BLaER1 treated with 17β-estradiol and CSF1 and Interleukin-3, amounts not matched to agents 10 nM and 100 nM (cell line): ENCODE results near the gene MANBA.
A peak's percentile ranks its signal among the peaks of the same experiment; 100 is the strongest.
"Not testable (repeated sequence)": the region's sequence is repeated elsewhere in the genome, so short reads cannot be mapped to it uniquely, and the experiment has no call there.

Experiments
- H3K27ac ChIP-seq, 11 experiments: shearing (Covaris generic); formaldehyde crosslinking; 2 replicates each; pipeline ENCODE4 v1.8.1; 2022
- H3K27me3 ChIP-seq, 11 experiments: shearing (Covaris generic); formaldehyde crosslinking; 2 replicates each; pipeline ENCODE4 v1.8.1; 2022
- H3K36me3 ChIP-seq, 11 experiments: shearing (Covaris generic); formaldehyde crosslinking; 2 replicates each; pipeline ENCODE4 v1.8.1; 2022
- H3K4me1 ChIP-seq, 10 experiments: shearing (Covaris generic); formaldehyde crosslinking; 2 replicates each; pipeline ENCODE4 v1.8.1; 2022
- H3K4me2 ChIP-seq, 11 experiments: shearing (Covaris generic); formaldehyde crosslinking; 2 replicates each; pipeline ENCODE4 v1.8.1; 2022
- H3K4me3 ChIP-seq, 10 experiments: shearing (Covaris generic); formaldehyde crosslinking; 2 replicates each; pipeline ENCODE4 v1.8.1; 2022
- H3K9ac ChIP-seq, 11 experiments: shearing (Covaris generic); formaldehyde crosslinking; 2 replicates each; pipeline ENCODE4 v1.8.1; 2022
- H3K9me3 ChIP-seq, 11 experiments: shearing (Covaris generic); formaldehyde crosslinking; replicated peaks in 1 of 11; 2 replicates each; pipeline ENCODE4 v1.8.1; 2022
- H4K20me1 ChIP-seq, 11 experiments: shearing (Covaris generic); formaldehyde crosslinking; 2 replicates each; pipeline ENCODE4 v1.8.1; 2022
- Cebpa-rat ChIP-seq, 11 experiments: shearing (Covaris generic); IDR thresholded peaks; 2 replicates each; pipeline ENCODE4 v1.8.1; 2022

MANBA gene

DNA sequence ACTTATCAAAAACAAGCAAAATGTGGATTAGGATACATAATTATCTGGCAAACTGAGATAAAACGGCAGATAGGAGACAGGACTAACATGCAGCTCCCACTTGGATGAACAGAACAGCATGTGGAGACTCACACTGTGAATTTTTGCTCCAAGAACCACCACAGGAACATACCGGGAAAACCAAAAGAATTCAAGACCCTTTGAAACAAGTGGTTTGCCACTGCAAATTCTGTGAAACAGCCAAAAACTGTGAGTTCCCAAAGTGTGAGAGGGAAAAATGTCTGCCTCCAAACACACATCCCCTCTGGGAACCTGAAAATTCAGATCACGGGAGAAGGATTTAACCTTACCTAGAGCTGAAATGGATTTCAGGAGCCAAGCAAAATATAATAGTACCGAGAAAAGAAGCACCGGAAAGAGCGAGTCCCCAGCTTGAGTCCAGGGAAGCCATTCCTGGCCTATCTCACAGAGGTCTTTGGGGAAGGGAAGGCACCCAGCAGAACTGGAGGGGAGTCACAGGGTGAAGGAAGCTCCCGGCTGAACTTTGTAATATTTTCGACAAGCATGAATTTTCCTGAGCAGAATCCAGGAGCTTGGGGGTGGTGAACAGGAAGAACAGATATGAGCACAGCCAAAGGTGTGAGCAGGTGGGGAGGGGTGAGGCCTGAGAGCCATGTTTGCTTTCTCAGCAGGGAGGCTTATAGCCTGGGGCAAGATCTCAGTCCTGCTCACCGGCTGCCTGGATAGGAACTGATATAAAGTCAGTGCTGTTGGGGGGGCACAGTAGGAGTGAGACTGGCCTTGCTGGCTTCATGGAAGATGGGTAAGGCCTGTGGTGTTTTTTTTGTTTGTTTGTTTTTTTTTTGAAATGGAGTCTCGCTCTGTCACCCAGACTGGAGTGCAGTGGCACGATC lies 23.9 kb downstream of the MANBA start:
- TF ChIP-seq Cebpa-rat (IDR thresholded peaks at IDR 0.05), result no peak
- Histone ChIP-seq H3K27ac (no peak overlapping the region), H3K36me3 (peaks cover 43 to 76% (median 58%) of the 10 kb centered on the region in 11 experiments), H3K4me2 (no peak overlapping the region; a peak in 1 of 22 replicates), H3K9me3 (peaks cover 46 to 63% (median 50%) of the 10 kb centered on the region in 11 experiments), H4K20me1 (peaks cover 4 to 89% (median 17%) of the 10 kb centered on the region in 11 experiments; a peak in 15 of 22 replicates), H3K4me1 (peaks cover 17 to 39% (median 20%) of the 10 kb centered on the region in 10 experiments), H3K4me3 (no peak overlapping the region), H3K27me3 (no peaks in the 10 kb centered on the region), H3K9ac (no peak overlapping the region)

DNA sequence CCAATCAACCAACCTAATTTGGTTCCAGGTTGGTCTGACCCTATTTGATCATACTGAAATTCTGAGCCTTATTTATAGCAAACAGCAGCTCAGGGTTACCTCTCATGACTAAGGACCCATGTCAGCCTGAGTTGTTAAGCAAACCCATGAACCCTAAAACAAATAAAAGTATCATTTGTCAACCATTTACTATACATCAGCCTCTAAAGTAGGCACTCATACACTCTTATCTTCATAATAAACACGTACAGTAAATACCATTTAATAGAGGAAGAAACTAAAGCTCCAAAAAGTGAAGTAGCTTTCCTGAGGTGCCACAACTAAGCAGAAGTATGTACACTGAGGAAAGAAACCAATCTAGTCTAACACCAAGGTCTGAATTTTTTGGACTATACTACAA lies 25.2 kb downstream of the MANBA start:
- Histone ChIP-seq H4K20me1 (peaks cover 4 to 81% (median 17%) of the 10 kb centered on the region in 11 experiments; a peak in 15 of 22 replicates), H3K27ac (peak overlapping the region in 3 of 11 experiments; percentile 83 to 88 (median 87); a peak in 7 of 22 replicates), H3K4me2 (peak overlapping the region in 8 of 11 experiments; percentile 58 to 91 (median 78); a peak in 14 of 22 replicates), H3K9me3 (peaks cover 46 to 63% (median 50%) of the 10 kb centered on the region in 11 experiments), H3K4me1 (peaks cover 17 to 39% (median 20%) of the 10 kb centered on the region in 10 experiments), H3K36me3 (peaks cover 44 to 76% (median 59%) of the 10 kb centered on the region in 11 experiments), H3K4me3 (no peak overlapping the region), H3K27me3 (no peaks in the 10 kb centered on the region), H3K9ac (peak overlapping the region in 3 of 11 experiments; percentile 65 to 75 (median 67); a peak in 3 of 22 replicates)
- TF ChIP-seq Cebpa-rat (IDR thresholded peaks at IDR 0.05), result no peak

DNA sequence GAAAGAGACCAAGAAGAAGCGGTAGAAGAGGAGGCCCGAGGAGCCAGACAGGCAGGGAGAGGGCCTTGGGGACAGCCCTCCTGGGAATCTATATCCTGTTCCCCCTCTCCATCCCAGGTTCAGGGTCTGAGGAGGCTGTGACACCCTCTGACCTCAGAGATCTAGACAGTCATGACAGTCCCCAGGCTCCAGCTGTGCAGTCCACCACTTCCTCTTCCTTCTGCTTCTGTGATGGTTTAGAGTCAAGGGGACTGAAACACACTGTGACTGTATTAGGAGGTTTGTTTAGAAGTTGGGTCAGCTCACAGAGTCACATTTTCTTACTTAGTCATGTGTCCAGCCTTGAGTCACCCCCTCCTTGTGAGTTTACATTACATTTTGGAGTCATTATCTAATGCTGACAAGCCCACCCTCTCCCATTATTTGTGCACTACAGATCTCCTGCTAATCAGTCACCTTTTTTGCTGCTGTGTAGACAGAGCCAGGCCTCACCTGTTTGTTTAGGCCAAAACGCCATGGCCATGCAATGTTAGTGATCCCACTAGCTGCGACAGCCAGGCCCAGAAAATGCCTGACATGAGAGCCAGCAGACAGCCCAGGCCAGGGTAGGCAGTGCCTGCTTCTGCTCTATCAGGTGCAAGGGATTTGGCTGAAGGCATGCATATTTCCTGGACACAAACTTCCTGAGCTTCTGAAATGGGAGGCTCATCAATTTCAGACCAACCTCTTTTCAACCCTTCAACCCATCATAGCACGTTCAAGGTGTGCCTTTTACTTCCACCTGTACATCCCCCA lies 26.0 kb downstream of the MANBA start:
- H3K27ac ChIP-seq, result peak overlapping the region; percentile 25 to 88 (median 59); a peak in 20 of 22 replicates
- peak overlapping the region in 8 of 11 experiments; percentile 3 to 75 (median 36); a peak in 9 of 22 replicates for H3K9ac ChIP-seq
- TF ChIP-seq Cebpa-rat (IDR thresholded peaks at IDR 0.05), result no peak

DNA sequence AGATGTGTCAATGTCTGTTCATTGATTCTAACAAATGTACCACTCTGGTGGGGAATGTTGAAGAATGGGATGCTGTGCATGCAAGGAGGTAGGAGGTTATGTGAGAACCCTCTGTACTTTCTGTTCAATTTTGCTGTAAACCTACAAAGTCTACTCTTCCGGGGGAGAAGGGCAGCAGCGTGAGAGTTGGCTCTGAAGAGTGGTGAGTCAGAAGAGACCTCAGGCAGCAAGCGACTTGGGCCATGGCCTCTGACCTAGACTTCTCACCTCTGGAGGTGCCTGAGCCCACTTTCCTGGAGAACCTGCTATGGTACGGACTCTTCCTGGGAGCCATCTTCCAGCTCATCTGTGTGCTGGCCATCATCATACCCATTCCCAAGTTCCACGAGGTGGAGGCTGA lies 26.7 kb downstream of the MANBA start:
- H3K4me2 ChIP-seq, result peak overlapping the region; percentile 58 to 91 (median 78)
- H3K9me3 ChIP-seq, result peaks cover 43 to 63% (median 47%) of the 10 kb centered on the region in 11 experiments
- H3K4me3 ChIP-seq, result no peak overlapping the region
- peak overlapping the region; percentile 20 to 88 (median 49); a peak in 17 of 22 replicates for H3K27ac ChIP-seq
- H3K4me1 ChIP-seq, result peaks cover 17 to 32% (median 20%) of the 10 kb centered on the region in 10 experiments
- H4K20me1 ChIP-seq, result peaks cover 4 to 69% (median 17%) of the 10 kb centered on the region in 11 experiments; a peak in 15 of 22 replicates
- TF ChIP-seq Cebpa-rat (IDR thresholded peaks at IDR 0.05), result no peak
- no peaks in the 10 kb centered on the region for H3K27me3 ChIP-seq
- peaks cover 50 to 76% (median 62%) of the 10 kb centered on the region in 11 experiments for H3K36me3 ChIP-seq
- H3K9ac ChIP-seq, result peak overlapping the region in 5 of 11 experiments; percentile 3 to 75 (median 44); a peak in 6 of 22 replicates

More for the DNA sequence above, 26.0 kb downstream of the MANBA start:
- peaks cover 45 to 76% (median 61%) of the 10 kb centered on the region in 11 experiments for H3K36me3 ChIP-seq
- peaks cover 17 to 39% (median 20%) of the 10 kb centered on the region in 10 experiments for H3K4me1 ChIP-seq
- peaks cover 46 to 63% (median 50%) of the 10 kb centered on the region in 11 experiments for H3K9me3 ChIP-seq
- peak overlapping the region; percentile 58 to 91 (median 78) for H3K4me2 ChIP-seq
- H3K27me3 ChIP-seq, result no peaks in the 10 kb centered on the region
- H3K4me3 ChIP-seq, result no peak overlapping the region; a peak in 1 of 20 replicates
- peaks cover 4 to 75% (median 17%) of the 10 kb centered on the region in 11 experiments; a peak in 15 of 22 replicates for H4K20me1 ChIP-seq

DNA sequence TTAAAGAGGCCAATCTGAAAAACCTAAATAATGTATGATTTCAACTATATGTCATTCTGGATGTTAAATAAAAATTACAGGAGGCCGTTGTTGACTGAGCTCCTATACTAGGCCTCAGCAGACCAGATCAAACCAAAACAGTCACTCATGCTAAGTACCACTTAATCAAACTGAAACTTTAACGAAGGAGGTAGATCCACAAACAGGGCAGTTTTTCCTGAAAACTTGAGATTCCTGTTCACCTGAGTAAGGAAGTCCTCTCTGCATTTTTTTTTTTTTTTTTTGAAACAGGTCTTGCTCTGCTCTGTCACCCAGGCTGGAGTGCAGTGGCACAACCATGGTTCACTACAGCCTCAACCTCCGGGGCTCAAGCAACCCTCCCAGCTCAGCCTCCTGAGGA lies 27.7 kb downstream of the MANBA start:
- no peak overlapping the region for H3K4me2 ChIP-seq
- peaks cover 4 to 69% (median 17%) of the 10 kb centered on the region in 11 experiments; a peak in 15 of 22 replicates for H4K20me1 ChIP-seq
- H3K36me3 ChIP-seq, result peaks cover 52 to 78% (median 60%) of the 10 kb centered on the region in 11 experiments
- H3K27me3 ChIP-seq, result no peaks in the 10 kb centered on the region
- no peak overlapping the region for H3K9ac ChIP-seq
- peaks cover 17 to 31% (median 20%) of the 10 kb centered on the region in 10 experiments for H3K4me1 ChIP-seq
- no peak overlapping the region for H3K4me3 ChIP-seq
- H3K27ac ChIP-seq, result peak overlapping the region in 2 of 11 experiments; percentile 87 to 88; a peak in 1 of 22 replicates
- no peak for TF ChIP-seq Cebpa-rat (IDR thresholded peaks at IDR 0.05)
- peaks cover 33 to 59% (median 37%) of the 10 kb centered on the region in 11 experiments for H3K9me3 ChIP-seq

DNA sequence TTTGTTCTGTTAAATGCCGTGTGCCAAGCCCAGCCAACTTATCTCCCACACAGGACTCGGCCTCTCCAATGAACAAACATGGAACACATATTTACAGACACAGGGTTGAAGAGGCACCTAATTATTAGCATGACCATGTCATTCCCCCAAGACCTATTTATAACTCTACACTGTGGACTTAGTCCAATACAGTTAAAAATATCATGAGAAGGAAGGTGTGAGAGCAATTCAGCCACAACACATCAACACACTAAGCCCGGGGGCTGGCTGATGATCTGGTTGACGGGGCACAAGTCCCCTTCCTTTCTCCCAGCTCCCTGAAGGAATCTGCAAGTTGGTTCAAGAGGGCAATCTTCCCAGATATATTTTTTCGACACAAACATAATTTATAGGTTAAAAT lies 28.1 kb downstream of the MANBA start:
- no peak for TF ChIP-seq Cebpa-rat (IDR thresholded peaks at IDR 0.05)
- Histone ChIP-seq H3K4me2 (no peak overlapping the region), H3K36me3 (peaks cover 51 to 77% (median 60%) of the 10 kb centered on the region in 11 experiments), H3K4me3 (no peak overlapping the region), H3K27ac (no peak overlapping the region), H3K27me3 (no peaks in the 10 kb centered on the region), H3K9me3 (peaks cover 29 to 55% (median 35%) of the 10 kb centered on the region in 11 experiments), H3K9ac (no peak overlapping the region), H4K20me1 (peaks cover 4 to 69% (median 17%) of the 10 kb centered on the region in 11 experiments; a peak in 15 of 22 replicates), H3K4me1 (peaks cover 17 to 31% (median 20%) of the 10 kb centered on the region in 10 experiments)

DNA sequence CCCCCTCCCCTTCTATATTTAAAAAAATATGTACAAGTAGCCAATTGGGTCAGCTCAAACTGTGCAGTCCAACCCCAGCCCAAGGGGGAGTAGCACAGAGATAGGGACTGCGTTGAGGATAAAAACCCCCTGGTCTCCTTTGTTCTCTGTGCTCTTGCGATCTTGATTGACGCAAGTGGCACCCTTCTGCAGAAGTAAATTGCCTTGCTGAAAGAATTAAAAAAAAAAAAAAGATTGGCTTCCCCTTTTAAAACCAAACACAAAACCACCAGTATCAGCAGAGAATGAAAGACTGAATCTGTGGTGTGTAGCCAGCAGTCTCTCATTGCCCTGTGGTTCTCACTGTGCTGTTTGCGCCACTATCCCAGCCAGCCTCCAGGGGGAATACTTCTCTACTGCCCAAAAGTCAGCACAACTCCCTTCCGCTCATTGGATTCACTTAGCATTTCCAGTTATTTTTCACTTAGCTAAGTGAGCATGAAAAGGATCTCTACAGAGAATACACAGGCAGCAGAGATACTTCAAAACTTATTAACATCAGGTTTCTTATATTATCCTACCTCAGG lies 29.7 kb downstream of the MANBA start:
- no peak overlapping the region for H3K27ac ChIP-seq
- H4K20me1 ChIP-seq, result peaks cover 4 to 69% (median 17%) of the 10 kb centered on the region in 11 experiments; a peak in 15 of 22 replicates
- peaks cover 17 to 24% (median 19%) of the 10 kb centered on the region in 10 experiments for H3K4me1 ChIP-seq
- TF ChIP-seq Cebpa-rat (IDR thresholded peaks at IDR 0.05), result no peak
- H3K9ac ChIP-seq, result no peak overlapping the region
- peak overlapping the region in 1 of 10 experiments; percentile 21; a peak in 1 of 20 replicates for H3K4me3 ChIP-seq
- peaks cover 27 to 46% (median 35%) of the 10 kb centered on the region in 11 experiments for H3K9me3 ChIP-seq
- no peaks in the 10 kb centered on the region for H3K27me3 ChIP-seq
- peaks cover 47 to 81% (median 68%) of the 10 kb centered on the region in 11 experiments for H3K36me3 ChIP-seq
- H3K4me2 ChIP-seq, result no peak overlapping the region

DNA sequence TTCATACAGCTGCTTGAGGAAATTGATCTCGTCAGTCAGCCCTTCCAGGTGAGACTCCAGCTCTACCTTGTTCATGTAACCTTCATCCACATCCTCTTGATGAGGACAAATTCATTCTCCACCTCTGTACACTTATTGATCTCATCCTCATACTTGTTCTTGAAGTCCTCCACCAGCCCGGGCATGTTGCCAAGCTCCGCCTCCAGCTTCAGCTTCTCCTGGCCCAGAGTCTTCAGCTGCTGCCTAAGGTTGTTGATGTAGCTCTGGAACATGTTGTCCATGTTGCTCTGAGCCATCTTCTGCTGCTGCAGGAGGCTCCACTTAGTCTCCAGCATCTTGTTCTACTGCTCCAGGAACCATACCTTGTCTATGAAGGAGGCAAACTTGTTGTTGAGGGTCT lies 31.3 kb downstream of the MANBA start:
- H3K27me3 ChIP-seq, H3K4me3 ChIP-seq, H3K9ac ChIP-seq, H3K27ac ChIP-seq, H3K4me1 ChIP-seq, H3K4me2 ChIP-seq: not testable (repeated sequence)
- H3K36me3 ChIP-seq, result peaks cover 52 to 96% (median 73%) of the 10 kb centered on the region in 11 experiments
- peaks cover 0 to 69% (median 6%) of the 10 kb centered on the region in 11 experiments; a peak in 14 of 22 replicates for H4K20me1 ChIP-seq
- H3K9me3 ChIP-seq, result peaks cover 27 to 46% (median 35%) of the 10 kb centered on the region in 11 experiments

DNA sequence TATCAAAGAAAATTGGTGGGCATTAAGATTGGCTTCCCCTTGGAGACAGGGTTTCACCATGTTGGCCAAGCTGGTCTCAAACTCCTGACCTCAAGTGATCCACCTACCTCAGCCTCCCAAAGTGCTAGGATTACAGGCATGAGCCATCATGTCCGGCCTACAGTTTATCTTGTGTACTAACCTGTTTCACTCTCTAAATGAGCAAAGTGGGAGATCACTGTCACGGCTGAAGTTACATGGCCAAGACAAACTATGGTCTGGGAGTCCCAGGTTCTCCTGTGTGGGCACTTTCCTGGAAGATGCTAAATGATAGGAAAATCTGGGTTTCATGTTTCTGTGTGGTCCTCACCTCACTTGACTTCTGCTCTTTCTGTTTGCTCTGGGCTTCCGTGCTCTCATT lies 33.8 kb downstream of the MANBA start:
- peaks cover 23 to 36% (median 27%) of the 10 kb centered on the region in 11 experiments for H3K9me3 ChIP-seq
- H3K27me3 ChIP-seq, H3K4me1 ChIP-seq, H3K4me3 ChIP-seq, H3K27ac ChIP-seq, H3K4me2 ChIP-seq, H3K9ac ChIP-seq: not testable (repeated sequence)
- H3K36me3 ChIP-seq, result peaks cover 60 to 97% (median 76%) of the 10 kb centered on the region in 11 experiments
- H4K20me1 ChIP-seq, result peaks cover 0 to 65% (median 0%) of the 10 kb centered on the region in 11 experiments; a peak in 5 of 22 replicates
